DND-41 (cell line): ENCODE measurements around the gene SLC22A31.

Experiments
- CTCF ChIP-seq: IDR thresholded peaks from 2 replicates; pipeline ENCODE4 v1.5.1; 2012; ENCODE audit warnings: borderline replicate concordance, low read length, moderate library complexity, mild to moderate bottlenecking; ENCODE audit not compliant: poor library complexity, severe bottlenecking; ENCODE audit errors: extremely low read depth
- EZH2 ChIP-seq: IDR thresholded peaks from 3 replicates; pipeline ENCODE4 v1.6.1; 2012; ENCODE audit warnings: borderline replicate concordance, low read depth, mild to moderate bottlenecking, moderate library complexity, low read length, inconsistent platforms; ENCODE audit not compliant: severe bottlenecking

GRCh38 chr16:89232107-89232506 is 31.8 kb upstream of the SLC22A31 start:
- TF ChIP-seq CTCF (no peak), EZH2 (no peak)
